Neural cell (in vitro differentiated cells): ENCODE measurements around the gene TSC22D3.
"Not testable (repeated sequence)": the region's sequence is repeated elsewhere in the genome, so short reads cannot be mapped to it uniquely, and the experiment has no call there.

Experiments used
- CTCF ChIP-seq: fragments of 450-650 bp; IDR thresholded peaks from 2 replicates; pipeline ENCODE4 v1.5.1; 2014; ENCODE audit warnings: antibody characterized with exemption, mild to moderate bottlenecking, moderate library complexity; ENCODE audit not compliant: poor library complexity, severe bottlenecking
- EP300 ChIP-seq: fragments of 450-650 bp; conservative IDR thresholded peaks from 2 replicates; pipeline ENCODE4 v1.6.1; 2014; ENCODE audit warnings: antibody characterized with exemption, mild to moderate bottlenecking, moderate library complexity; ENCODE audit not compliant: poor library complexity, severe bottlenecking
- EZH2 ChIP-seq: fragments of 200-600, 300-800 bp; shearing (Covaris generic), sonication (generic); IDR thresholded peaks from 2 replicates; pipeline ENCODE4 v1.6.1; 2014; ENCODE audit warnings: antibody characterized with exemption, low read length, borderline replicate concordance, mild to moderate bottlenecking; ENCODE audit not compliant: insufficient read depth, poor library complexity, severe bottlenecking
- MXI1 ChIP-seq: fragments of 450-650 bp; conservative IDR thresholded peaks from 2 replicates; pipeline ENCODE4 v1.6.1; 2014; ENCODE audit warnings: antibody characterized with exemption, mild to moderate bottlenecking; ENCODE audit not compliant: poor library complexity, severe bottlenecking
- POLR2AphosphoS5 ChIP-seq: IDR thresholded peaks from 2 replicates; pipeline ENCODE4 v1.6.1; 2012
- RAD21 ChIP-seq: fragments of 450-650 bp; conservative IDR thresholded peaks from 2 replicates; pipeline ENCODE4 v1.6.1; 2014; ENCODE audit warnings: antibody characterized with exemption, mild to moderate bottlenecking, moderate library complexity
- REST ChIP-seq: IDR thresholded peaks from 2 replicates; pipeline ENCODE4 v1.6.1; 2012; ENCODE audit warnings: borderline replicate concordance
- SMC3 ChIP-seq: fragments of 450-650 bp; conservative IDR thresholded peaks from 2 replicates; pipeline ENCODE4 v1.6.1; 2014; ENCODE audit warnings: antibody characterized with exemption, mild to moderate bottlenecking, moderate library complexity; ENCODE audit not compliant: poor library complexity
- TAF1 ChIP-seq: IDR thresholded peaks from 2 replicates; pipeline ENCODE4 v1.6.1; 2012; ENCODE audit warnings: low read depth

- TF ChIP-seq EZH2, POLR2AphosphoS5, CTCF, TAF1, REST, RAD21, EP300, MXI1, SMC3: not testable (repeated sequence)
These were observed 106.9 kb downstream of the TSC22D3 start for GRCh38 chrX:107668710-107669109.
